IMR-90 (cell line): Measurements from ENCODE around the gene ESR1. TPM values are rescaled to one million over a fixed set of nuclear protein-coding genes. Genes with fewer than 3 reads are reported as not detected.

Source experiments
- ATAC-seq: fragments of 200-7000 bp; cut with Tn5 transposase; 2 replicates; pipeline ENCODE4 v1.9.1; 2020; ENCODE audit warnings: low read depth, mild to moderate bottlenecking, moderate library complexity
- BruUV-seq: library from RNA; stranded (reverse); fragments of 400-500 nt; replicated peaks from 2 replicates; lab custom pipeline; 2021; lab: Mats Ljungman, UMichigan
- CTCF ChIA-PET: fragments of 300-600 bp; formaldehyde crosslinking; extraction: SDS; loops from one replicate; lab custom pipeline; 2021; ENCODE audit warnings: antibody characterized with exemption; lab: Yijun Ruan, JAX
- POLR2A ChIA-PET: fragments of 300-600 bp; sonication (Branson Sonifier 250); formaldehyde crosslinking; loops from one replicate; lab custom pipeline; 2022; ENCODE audit warnings: antibody characterized with exemption; ENCODE audit not compliant: unreplicated experiment; lab: Charles Lee
- DNase-seq: peaks from one replicate; pipeline ENCODE4 v3.0.0; 2013
- H2AFZ ChIP-seq: replicated peaks from 2 replicates; pipeline ENCODE3; 2013; ENCODE audit warnings: low read length, mild to moderate bottlenecking; ENCODE audit not compliant: poor library complexity
- H2AK5ac ChIP-seq: 2 replicates; pipeline ENCODE4 v1.6.1; 2013; ENCODE audit warnings: low read depth, low read length, inconsistent platforms
- H2AK9ac ChIP-seq: replicated peaks from 2 replicates; pipeline ENCODE3; 2013; ENCODE audit warnings: mild to moderate bottlenecking, low read depth, low read length, moderate library complexity; ENCODE audit not compliant: poor library complexity
- H2BK120ac ChIP-seq: 2 replicates; pipeline ENCODE4 v1.6.1; 2013; ENCODE audit warnings: low read depth, low read length, inconsistent platforms
- H2BK15ac ChIP-seq: 3 replicates; pipeline ENCODE4 v1.6.1; 2013; ENCODE audit warnings: low read depth, low read length, inconsistent platforms
- H2BK20ac ChIP-seq: 2 replicates; pipeline ENCODE4 v1.6.1; 2013; ENCODE audit warnings: low read depth, mild to moderate bottlenecking, inconsistent platforms, low read length, moderate library complexity
- H2BK5ac ChIP-seq: 2 replicates; pipeline ENCODE4 v1.6.1; 2013; ENCODE audit warnings: mild to moderate bottlenecking, low read depth, low read length, inconsistent platforms; ENCODE audit not compliant: poor library complexity, severe bottlenecking
- H3K14ac ChIP-seq: replicated peaks from 2 replicates; pipeline ENCODE4 v1.6.1; 2013; ENCODE audit warnings: low read depth, low read length, inconsistent platforms
- H3K18ac ChIP-seq: 2 replicates; pipeline ENCODE4 v1.6.1; 2013; ENCODE audit warnings: low read depth, low read length, control low read depth
- H3K23ac ChIP-seq: 2 replicates; pipeline ENCODE4 v1.6.1; 2013; ENCODE audit warnings: low read depth, low read length, inconsistent platforms
- H3K27ac ChIP-seq: 2 replicates; pipeline ENCODE4 v1.5.1; 2013; ENCODE audit warnings: mild to moderate bottlenecking, control low read depth, low read length; ENCODE audit not compliant: insufficient read depth
- H3K27me3 ChIP-seq: 2 replicates; pipeline ENCODE4 v1.6.1; 2013; ENCODE audit warnings: low read length; ENCODE audit not compliant: control insufficient read depth, insufficient read depth
- H3K36me3 ChIP-seq: 2 replicates; pipeline ENCODE4 v1.6.1; 2013; ENCODE audit warnings: low read length, mixed read lengths; ENCODE audit not compliant: control insufficient read depth, insufficient read depth
- H3K4ac ChIP-seq: 2 replicates; pipeline ENCODE4 v1.6.1; 2013; ENCODE audit warnings: low read depth, low read length, inconsistent platforms
- H3K4me1 ChIP-seq: 2 replicates; pipeline ENCODE4 v1.6.1; 2013; ENCODE audit warnings: low read length, mixed read lengths; ENCODE audit not compliant: control insufficient read depth, insufficient read depth
- H3K4me2 ChIP-seq: 2 replicates; pipeline ENCODE4 v1.6.1; 2013; ENCODE audit warnings: low read depth, mild to moderate bottlenecking, control low read depth, low read length, moderate library complexity
- H3K4me3 ChIP-seq: 2 replicates; pipeline ENCODE4 v1.5.1; 2013; ENCODE audit warnings: low read depth, mild to moderate bottlenecking, control low read depth, low read length, moderate library complexity; ENCODE audit not compliant: insufficient read depth
- H3K56ac ChIP-seq: 2 replicates; pipeline ENCODE4 v1.6.1; 2013; ENCODE audit warnings: low read length, inconsistent platforms; ENCODE audit not compliant: insufficient read depth; ENCODE audit errors: extremely low read depth
- H3K79me1 ChIP-seq, 2 experiments: 2 replicates each; pipeline ENCODE4 v1.6.1; 2013; ENCODE audit warnings: low read length in 2 of 2, inconsistent platforms in 1 of 2, low read depth in 1 of 2
- H3K9ac ChIP-seq: 2 replicates; pipeline ENCODE4 v1.6.1; 2013; ENCODE audit warnings: low read depth, low read length, control low read depth
- H3K9me1 ChIP-seq: 2 replicates; pipeline ENCODE4 v1.6.1; 2013; ENCODE audit warnings: low read length, inconsistent platforms; ENCODE audit not compliant: insufficient read depth
- H3K9me3 ChIP-seq: 2 replicates; pipeline ENCODE4 v1.6.1; 2013; ENCODE audit warnings: low read length; ENCODE audit not compliant: control insufficient read depth, insufficient read depth
- H4K20me1 ChIP-seq: 2 replicates; pipeline ENCODE4 v1.6.1; 2013; ENCODE audit warnings: low read length, inconsistent platforms; ENCODE audit not compliant: insufficient read depth
- H4K5ac ChIP-seq: 2 replicates; pipeline ENCODE4 v1.6.1; 2013; ENCODE audit warnings: mild to moderate bottlenecking, low read depth, low read length, control low read depth
- H4K8ac ChIP-seq, 2 experiments: 2 replicates each; pipeline ENCODE4 v1.6.1; 2013; ENCODE audit warnings: low read depth in 2 of 2, low read length in 2 of 2, control low read depth in 1 of 2, inconsistent platforms in 1 of 2
- H4K91ac ChIP-seq: 2 replicates; pipeline ENCODE4 v1.6.1; 2013; ENCODE audit warnings: low read depth, low read length, inconsistent platforms; ENCODE audit not compliant: insufficient read depth
- BHLHE40 ChIP-seq: fragments of 150-350 bp; IDR thresholded peaks from 2 replicates; pipeline ENCODE4 v1.6.1; 2016; ENCODE audit warnings: mild to moderate bottlenecking, low read depth, low read length
- CEBPB ChIP-seq: IDR thresholded peaks from 2 replicates; pipeline ENCODE4 v1.6.1; 2012; ENCODE audit warnings: low read depth, low read length, improper control_type of control experiment
- ELK1 ChIP-seq: fragments of 150-350 bp; IDR thresholded peaks from 2 replicates; pipeline ENCODE4 v1.6.1; 2016; ENCODE audit warnings: low read depth, mild to moderate bottlenecking, low read length, moderate library complexity, borderline replicate concordance
- FOS ChIP-seq: fragments of 150-350 bp; IDR thresholded peaks from 2 replicates; pipeline ENCODE4 v1.6.1; 2016; ENCODE audit warnings: low read depth, low read length
- MAFK ChIP-seq: IDR thresholded peaks from 2 replicates; pipeline ENCODE4 v1.6.1; 2012; ENCODE audit warnings: low read depth, low read length, improper control_type of control experiment
- NFE2L2 ChIP-seq: fragments of 150-350 bp; IDR thresholded peaks from 2 replicates; pipeline ENCODE4 v1.6.1; 2016; ENCODE audit warnings: low read depth, mild to moderate bottlenecking, low read length
- POLR2A ChIP-seq: IDR thresholded peaks from 2 replicates; pipeline ENCODE4 v1.6.1; 2012; ENCODE audit warnings: mild to moderate bottlenecking, low read depth, low read length
- RFX5 ChIP-seq: IDR thresholded peaks from 2 replicates; pipeline ENCODE4 v1.8.0; 2012; ENCODE audit warnings: low read depth, mild to moderate bottlenecking, low read length, moderate library complexity
- SMC3 ChIP-seq: fragments of 150-350 bp; IDR thresholded peaks from 2 replicates; pipeline ENCODE4 v1.6.1; 2016; ENCODE audit warnings: low read depth, mild to moderate bottlenecking, antibody characterized with exemption, low read length, moderate library complexity
- WGBS, 2 experiments: methylation state at CpG; one replicate each; pipeline versions ENCODE4 v1.1.5 to v1.1.7; 2013; ENCODE audit warnings: missing lambda C conversion rate in 2 of 2; ENCODE audit not compliant: insufficient read length in 1 of 2; ENCODE audit errors: extremely low coverage in 2 of 2; 5-methylcytosine and 5-hydroxymethylcytosine counted together
- dilution Hi-C: fragments of 300-500 bp; cut with HindIII; formaldehyde crosslinking; loops from one replicate; pipeline ENCODE4 v1.14.3; 2018; ENCODE audit warnings: low sequenced_read_pairs; ENCODE audit not compliant: unreplicated experiment
- in situ Hi-C: fragments of 300-500 bp; cut with MboI; formaldehyde crosslinking; loops from 3 replicates; pipeline ENCODE4 v1.14.3; 2019; ENCODE audit warnings: low sequenced_read_pairs, inconsistent platforms, mixed read lengths
- intact Hi-C: fragments of 100-400 bp; cut with micrococcal nuclease; formaldehyde crosslinking; loops from 2 replicates; pipeline ENCODE4 v1.10.0; 2022
- polyA plus RNA-seq, 3 experiments: library from polyadenylated mRNA; depleted of rRNA; stranded (reverse); fragments of >200 nt; gene quantifications; 2 replicates each; pipeline ENCODE4 v1.2.3, GENCODE V29; 2012; ENCODE audit warnings: low replicate concordance in 1 of 3
- total RNA-seq: library from RNA; depleted of rRNA; stranded (reverse); fragments of >200 nt; gene quantifications from 2 replicates; pipeline ENCODE4 v1.2.3, GENCODE V29; 2012
- TF ChIP-seq, protein P1 (sequence below): conservative IDR thresholded peaks from 2 replicates; pipeline ENCODE4 v1.5.1; 2012; ENCODE audit warnings: mild to moderate bottlenecking, low read depth, low read length, improper control_type of control experiment
- TF ChIP-seq, protein P2 (sequence below): fragments of 150-350 bp; IDR thresholded peaks from 2 replicates; pipeline ENCODE4 v1.6.1; 2017; ENCODE audit warnings: mild to moderate bottlenecking, antibody characterized with exemption, low read length, low read depth

ESR1 gene
- total and polyA plus RNA-seq, 2 of the 4 experiments (the other 2 are of a cell fraction) = not detected

DNA sequence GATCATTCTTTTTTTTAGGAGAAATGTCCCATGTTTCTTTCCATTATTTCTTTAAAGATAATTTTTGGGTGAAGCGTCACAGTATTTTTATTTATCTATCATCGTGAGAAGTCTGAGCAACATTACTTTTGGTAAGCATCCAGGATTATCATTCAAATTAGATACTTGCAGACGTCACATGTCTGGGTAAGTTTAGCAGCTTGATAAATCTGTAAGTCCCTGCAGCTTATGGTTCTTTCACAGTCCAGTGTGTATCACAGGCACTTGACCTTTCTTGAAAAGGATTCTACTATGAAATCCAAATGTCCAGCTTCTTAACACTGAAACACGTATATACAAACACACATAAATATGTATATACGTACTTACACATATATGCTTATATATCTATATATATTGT, 359.4 kb downstream of the ESR1 start:
- no peaks in the 10 kb centered on the region for H3K4me1 ChIP-seq
- no peak overlapping the region for H2AK5ac ChIP-seq
- no peak overlapping the region for H2BK15ac ChIP-seq
- no peak overlapping the region for H2BK5ac ChIP-seq
- H2BK20ac ChIP-seq = no peak overlapping the region
- H2BK120ac ChIP-seq = no peak overlapping the region
- peaks cover 0 to 9% of the 10 kb centered on the region in 2 experiments; a peak in 2 of 4 replicates for H3K79me1 ChIP-seq
- H3K27ac ChIP-seq = no peak overlapping the region
- H4K8ac ChIP-seq = no peak overlapping the region
- no peak overlapping the region for H3K4me2 ChIP-seq
- H3K23ac ChIP-seq = no peak overlapping the region
- no peak overlapping the region for H4K5ac ChIP-seq
- ATAC-seq (no peak), DNase-seq (no peak)
- intact Hi-C loops = no loop called here
- H3K9me3 ChIP-seq = no peaks in the 10 kb centered on the region
- dilution Hi-C loops = no loop called here
- no CpG with 5 or more reads among the region's 5 CpGs for WGBS, 2 experiments
- H3K18ac ChIP-seq = no peak overlapping the region
- no peak overlapping the region for H3K14ac ChIP-seq
- H4K91ac ChIP-seq = no peak overlapping the region
- H3K27me3 ChIP-seq = no peaks in the 10 kb centered on the region
- POLR2A ChIA-PET = no interaction called here
- H3K9ac ChIP-seq = no peak overlapping the region
- no peak overlapping the region for H3K4ac ChIP-seq
- no peak overlapping the region for H3K56ac ChIP-seq
- no TSS peak for BruUV-seq
- no peak overlapping the region for H2AK9ac ChIP-seq
- in situ Hi-C loops = no loop called here
- no peaks in the 10 kb centered on the region for H4K20me1 ChIP-seq
- H3K9me1 ChIP-seq = peaks cover 3% of the 10 kb centered on the region; the same call in 1 of the 2 replicates
- no peak overlapping the region for H2AFZ ChIP-seq
- H3K36me3 ChIP-seq = peaks cover 18% of the 10 kb centered on the region
- no peak overlapping the region for H3K4me3 ChIP-seq
- TF ChIP-seq BHLHE40 = no peak
- no peak for TF ChIP-seq MAFK
- no peak for TF ChIP-seq FOS
- TF ChIP-seq, protein P1, sequence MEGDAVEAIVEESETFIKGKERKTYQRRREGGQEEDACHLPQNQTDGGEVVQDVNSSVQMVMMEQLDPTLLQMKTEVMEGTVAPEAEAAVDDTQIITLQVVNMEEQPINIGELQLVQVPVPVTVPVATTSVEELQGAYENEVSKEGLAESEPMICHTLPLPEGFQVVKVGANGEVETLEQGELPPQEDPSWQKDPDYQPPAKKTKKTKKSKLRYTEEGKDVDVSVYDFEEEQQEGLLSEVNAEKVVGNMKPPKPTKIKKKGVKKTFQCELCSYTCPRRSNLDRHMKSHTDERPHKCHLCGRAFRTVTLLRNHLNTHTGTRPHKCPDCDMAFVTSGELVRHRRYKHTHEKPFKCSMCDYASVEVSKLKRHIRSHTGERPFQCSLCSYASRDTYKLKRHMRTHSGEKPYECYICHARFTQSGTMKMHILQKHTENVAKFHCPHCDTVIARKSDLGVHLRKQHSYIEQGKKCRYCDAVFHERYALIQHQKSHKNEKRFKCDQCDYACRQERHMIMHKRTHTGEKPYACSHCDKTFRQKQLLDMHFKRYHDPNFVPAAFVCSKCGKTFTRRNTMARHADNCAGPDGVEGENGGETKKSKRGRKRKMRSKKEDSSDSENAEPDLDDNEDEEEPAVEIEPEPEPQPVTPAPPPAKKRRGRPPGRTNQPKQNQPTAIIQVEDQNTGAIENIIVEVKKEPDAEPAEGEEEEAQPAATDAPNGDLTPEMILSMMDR = no peak
- no peak for TF ChIP-seq RFX5
- TF ChIP-seq, protein P2, sequence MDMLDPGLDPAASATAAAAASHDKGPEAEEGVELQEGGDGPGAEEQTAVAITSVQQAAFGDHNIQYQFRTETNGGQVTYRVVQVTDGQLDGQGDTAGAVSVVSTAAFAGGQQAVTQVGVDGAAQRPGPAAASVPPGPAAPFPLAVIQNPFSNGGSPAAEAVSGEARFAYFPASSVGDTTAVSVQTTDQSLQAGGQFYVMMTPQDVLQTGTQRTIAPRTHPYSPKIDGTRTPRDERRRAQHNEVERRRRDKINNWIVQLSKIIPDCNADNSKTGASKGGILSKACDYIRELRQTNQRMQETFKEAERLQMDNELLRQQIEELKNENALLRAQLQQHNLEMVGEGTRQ = no peak
- TF ChIP-seq SMC3 = no peak
- TF ChIP-seq CEBPB = no peak
- no peak for TF ChIP-seq ELK1
- no peak for TF ChIP-seq POLR2A
- TF ChIP-seq NFE2L2 = no peak
- CTCF ChIA-PET = no interaction called here
